ENCODE measurements around the gene CTDNEP1.

CTDNEP1 gene

GRCh38 chr17:7232114-7232513 is 19.4 kb downstream of the CTDNEP1 start:
- in situ Hi-C loops (cut with MboI; ENCODE audit: low sequenced_read_pairs), result no loop called here

DNA sequence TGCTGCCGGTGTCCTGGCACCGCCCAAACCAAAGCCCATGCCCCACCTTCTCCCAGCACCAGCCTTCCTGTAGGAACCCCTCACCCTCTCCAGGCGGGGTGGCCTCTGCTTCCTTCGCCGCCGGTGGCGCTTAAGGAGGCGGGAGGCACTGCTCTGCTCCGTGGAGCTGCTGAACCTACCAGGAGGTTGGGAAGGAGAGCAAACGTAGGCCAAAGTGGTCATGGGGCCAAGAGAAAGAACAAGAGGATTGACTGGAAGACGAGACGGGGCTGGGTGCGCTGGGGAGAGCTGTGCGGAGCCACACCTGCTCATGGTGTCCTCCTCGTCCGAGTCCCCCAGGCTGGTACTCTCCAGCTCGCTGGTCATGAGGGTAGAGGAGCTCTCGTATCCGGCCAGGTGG is 22.0 kb downstream of the CTDNEP1 start:
- in situ Hi-C loops (cut with MboI; ENCODE audit: low sequenced_read_pairs), result no loop called here

DNA sequence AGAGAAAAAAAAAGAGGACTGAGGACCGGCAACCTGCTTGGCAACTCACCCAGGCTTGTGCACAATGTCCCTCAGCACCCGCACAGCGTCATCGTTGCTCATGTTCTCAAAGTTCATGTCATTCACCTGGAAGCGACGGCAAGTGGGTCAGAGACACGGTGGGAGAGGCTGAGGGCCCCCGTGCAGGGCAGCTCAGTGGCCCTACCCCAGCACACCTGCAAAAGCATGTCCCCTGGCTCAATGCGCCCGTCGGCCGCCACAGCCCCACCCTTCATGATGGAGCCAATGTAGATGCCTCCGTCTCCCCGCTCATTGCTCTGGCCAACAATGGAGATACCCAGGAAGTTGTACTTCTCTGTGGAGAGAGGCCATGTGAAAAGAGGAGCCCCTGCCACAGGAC is 22.6 kb downstream of the CTDNEP1 start:
- in situ Hi-C loops (cut with MboI; ENCODE audit: low sequenced_read_pairs), result no loop called here

- in situ Hi-C loops (cut with MboI; ENCODE audit: low sequenced_read_pairs), result no loop called here
Measured at GRCh38 chr17:7226721-7227710, 24.5 kb downstream of the CTDNEP1 start.

GRCh38 chr17:7225711-7226331 is 25.7 kb downstream of the CTDNEP1 start:
- in situ Hi-C loops (cut with MboI; ENCODE audit: low sequenced_read_pairs), result no loop called here

DNA sequence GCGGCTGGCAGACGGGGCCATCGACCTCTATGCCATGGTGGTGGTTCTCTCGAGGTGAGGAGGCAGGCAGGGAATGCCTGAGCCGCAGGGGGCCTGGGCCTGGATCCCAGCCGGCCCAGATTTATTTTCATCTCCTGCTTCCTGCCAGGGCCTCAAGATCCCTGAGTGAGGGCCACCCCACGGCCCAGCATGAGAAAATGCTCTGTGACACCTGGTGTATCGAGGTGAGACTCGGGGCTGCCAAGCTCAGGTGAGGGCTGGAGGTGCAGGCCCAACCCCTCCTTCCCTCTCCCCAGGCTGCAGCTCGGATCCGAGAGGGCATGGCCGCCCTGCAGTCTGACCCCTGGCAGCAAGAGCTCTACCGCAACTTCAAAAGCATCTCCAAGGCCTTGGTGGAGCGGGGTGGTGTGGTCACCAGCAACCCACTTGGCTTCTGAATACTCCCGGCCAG is 26.8 kb downstream of the CTDNEP1 start:
- in situ Hi-C loops (cut with MboI; ENCODE audit: low sequenced_read_pairs), result no loop called here

DNA sequence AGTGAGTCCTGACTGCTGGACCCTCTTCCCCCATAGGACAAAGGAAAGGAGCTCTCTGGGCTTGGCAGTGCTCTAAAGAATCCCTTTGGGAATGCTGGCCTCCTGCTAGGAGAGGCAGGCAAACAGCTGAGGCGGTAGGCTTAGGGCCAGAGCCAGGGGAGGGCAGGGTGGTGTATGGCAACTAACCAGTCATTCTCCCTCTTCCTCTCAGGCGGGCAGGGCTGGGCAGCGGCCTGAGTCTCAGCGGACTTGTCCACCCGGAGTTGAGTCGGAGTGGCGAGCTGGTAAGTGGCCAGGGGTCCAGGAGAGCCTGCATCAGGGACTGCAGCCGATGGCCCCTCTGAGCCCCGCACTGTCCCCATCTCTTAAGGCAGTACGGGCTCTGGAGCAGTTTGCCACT is 27.4 kb downstream of the CTDNEP1 start:
- in situ Hi-C loops (cut with MboI; ENCODE audit: low sequenced_read_pairs), result no loop called here

GRCh38 chr17:7223375-7223774 is 28.2 kb downstream of the CTDNEP1 start:
- in situ Hi-C loops (cut with MboI; ENCODE audit: low sequenced_read_pairs), result no loop called here

DNA sequence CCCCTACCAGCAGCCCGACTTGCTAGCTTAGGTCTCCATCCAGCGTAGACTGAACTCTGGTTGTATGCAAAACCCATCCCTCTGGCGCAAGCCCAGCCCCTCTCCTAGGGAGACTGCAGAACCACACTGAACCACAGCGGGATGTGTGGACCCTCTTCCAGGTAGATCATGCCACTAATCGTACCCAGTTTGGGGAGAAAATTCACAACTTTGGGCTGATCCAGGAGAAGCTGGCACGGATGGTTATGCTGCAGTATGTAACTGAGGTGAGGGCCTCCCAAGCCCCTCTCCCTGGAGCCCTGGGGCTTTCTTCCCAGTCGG is 28.6 kb downstream of the CTDNEP1 start:
- in situ Hi-C loops (cut with MboI; ENCODE audit: low sequenced_read_pairs), result no loop called here

DNA sequence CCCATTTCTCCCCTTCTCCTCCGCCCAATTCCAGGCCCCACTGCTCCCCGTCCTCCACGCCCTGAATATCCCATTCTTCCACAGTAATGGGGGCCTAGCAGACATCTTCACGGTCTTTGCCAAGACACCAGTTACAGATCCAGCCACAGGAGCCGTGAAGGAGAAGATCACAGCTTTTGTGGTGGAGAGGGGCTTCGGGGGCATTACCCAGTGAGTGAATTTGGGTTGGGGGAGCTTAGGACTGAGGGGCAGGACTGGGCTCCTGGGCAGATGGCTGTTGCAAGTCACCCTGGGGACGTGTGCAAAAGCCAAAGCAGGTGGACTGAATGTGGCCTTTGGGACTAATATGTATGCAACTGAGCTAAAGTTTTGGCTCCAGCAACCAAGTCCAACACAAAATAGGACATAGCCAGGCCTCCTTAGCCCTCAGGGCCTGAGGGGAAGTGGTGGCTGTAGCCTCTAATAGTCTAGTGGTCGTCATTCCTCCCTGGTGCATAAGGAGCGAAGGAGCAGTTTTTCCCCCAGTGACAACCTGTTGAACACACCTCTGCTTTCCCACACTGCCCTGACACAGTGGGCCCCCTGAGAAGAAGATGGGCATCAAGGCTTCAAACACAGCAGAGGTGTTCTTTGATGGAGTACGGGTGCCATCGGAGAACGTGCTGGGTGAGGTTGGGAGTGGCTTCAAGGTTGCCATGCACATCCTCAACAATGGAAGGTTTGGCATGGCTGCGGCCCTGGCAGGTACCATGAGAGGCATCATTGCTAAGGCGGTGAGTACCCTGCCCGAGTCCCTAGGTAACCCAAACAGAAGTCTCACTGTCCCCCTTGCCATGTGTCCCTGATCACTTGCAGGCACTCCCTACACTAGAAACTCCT is 29.2 kb downstream of the CTDNEP1 start:
- in situ Hi-C loops (cut with MboI; ENCODE audit: low sequenced_read_pairs), result no loop called here

DNA sequence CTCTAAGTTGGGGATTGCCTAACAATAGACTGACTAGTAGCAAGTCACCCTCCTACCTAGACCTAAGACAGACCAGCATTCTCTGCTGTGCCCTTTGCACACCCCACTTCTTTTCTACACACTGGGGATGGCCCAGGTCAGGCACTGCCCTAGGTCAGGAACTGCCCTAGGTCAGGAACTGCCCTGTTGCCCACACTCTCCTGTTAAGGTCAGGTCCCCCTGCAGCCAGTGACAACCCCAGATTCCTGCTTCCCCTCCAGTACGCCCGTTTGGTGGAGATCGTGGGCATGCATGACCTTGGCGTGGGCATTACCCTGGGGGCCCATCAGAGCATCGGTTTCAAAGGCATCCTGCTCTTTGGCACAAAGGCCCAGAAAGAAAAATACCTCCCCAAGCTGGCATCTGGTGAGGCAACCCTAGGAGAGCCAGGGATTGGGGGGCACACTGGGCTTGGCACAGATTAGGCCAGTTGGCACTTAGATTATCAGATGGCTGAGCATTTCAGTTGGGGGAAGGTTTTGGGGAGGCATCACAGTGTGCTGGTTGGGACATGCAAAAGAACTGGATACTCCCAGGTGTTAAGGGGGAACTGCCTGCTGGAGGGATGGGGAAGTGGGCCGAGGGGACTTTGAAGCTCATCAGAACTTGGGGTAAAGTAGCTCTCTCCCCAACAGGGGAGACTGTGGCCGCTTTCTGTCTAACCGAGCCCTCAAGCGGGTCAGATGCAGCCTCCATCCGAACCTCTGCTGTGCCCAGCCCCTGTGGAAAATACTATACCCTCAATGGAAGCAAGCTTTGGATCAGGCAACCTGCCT is 30.0 kb downstream of the CTDNEP1 start:
- in situ Hi-C loops (cut with MboI; ENCODE audit: low sequenced_read_pairs), result no loop called here

GRCh38 chr17:7220593-7221277 is 30.8 kb downstream of the CTDNEP1 start:
- in situ Hi-C loops (cut with MboI; ENCODE audit: low sequenced_read_pairs), result no loop called here

DNA sequence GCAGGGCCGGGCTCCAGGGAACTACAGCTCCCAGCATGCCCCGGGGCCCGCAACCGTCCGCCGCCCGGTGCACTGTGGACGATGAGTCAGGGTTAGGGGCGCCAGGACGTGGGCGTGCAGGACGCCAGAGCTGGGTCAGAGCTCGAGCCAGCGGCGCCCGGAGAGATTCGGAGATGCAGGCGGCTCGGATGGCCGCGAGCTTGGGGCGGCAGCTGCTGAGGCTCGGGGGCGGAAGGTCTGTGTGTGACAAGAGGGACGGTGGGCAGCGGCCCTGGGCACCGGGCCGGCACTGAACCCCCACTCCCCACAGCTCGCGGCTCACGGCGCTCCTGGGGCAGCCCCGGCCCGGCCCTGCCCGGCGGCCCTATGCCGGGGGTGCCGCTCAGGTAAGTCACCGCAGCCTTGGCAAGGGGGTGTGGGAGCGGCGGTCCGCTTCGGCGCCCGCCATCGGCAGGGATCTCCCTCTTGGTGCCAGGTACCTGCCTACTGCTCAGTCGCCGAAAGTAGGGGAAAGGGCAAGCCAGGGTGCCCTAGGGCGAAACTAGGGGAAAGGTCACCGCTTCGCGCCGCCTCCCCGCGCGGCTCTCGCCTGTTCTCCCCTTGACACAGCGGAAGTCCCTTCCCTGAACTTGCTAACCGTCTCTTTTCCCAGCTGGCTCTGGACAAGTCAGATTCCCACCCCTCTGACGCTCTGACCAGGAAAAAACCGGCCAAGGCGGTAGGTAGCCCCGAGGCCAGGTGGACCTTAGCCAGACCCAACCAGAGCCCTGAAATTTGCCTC is 31.5 kb downstream of the CTDNEP1 start, which contains the start of the genes ACADVL and DLG4:
ACADVL (plus strand) TSS at position 127 of the 781 bp plus-strand sequence; CDS start at position 174, 47 bp downstream.
DLG4 (minus strand) TSS at position 25 of the 781 bp plus-strand sequence.
- in situ Hi-C loops (cut with MboI; ENCODE audit: low sequenced_read_pairs), result no loop called here

DNA sequence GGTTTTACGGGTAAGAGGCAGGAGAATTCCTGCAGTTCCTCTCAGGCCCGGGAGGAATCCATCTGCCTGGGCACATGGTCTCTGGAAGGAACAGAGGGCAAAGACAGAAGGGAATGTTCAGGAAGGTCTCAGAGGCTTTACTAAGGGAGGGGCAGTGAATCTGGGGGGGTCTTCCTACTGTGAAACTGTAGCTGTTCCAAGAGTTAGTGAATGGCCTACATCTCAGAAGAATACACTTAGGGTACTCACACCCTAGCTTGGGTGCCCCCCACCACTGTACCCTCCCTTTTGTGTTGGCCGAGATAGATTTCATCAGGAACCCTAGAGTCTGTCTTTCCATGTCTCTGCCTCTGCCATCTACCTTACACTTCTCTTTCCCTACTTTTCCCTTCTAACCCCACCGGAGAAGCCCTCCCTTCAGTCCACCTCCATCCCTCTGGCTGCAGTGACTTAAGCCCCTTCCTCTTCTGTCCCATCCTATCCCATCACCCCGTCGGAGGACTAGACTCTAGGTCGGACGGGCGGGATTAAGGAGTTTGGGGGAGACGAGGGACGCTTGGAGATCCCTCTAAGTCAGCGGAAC is 32.2 kb downstream of the CTDNEP1 start:
- in situ Hi-C loops (cut with MboI; ENCODE audit: low sequenced_read_pairs), result no loop called here

- in situ Hi-C loops (cut with MboI; ENCODE audit: low sequenced_read_pairs), result no loop called here
Measured at GRCh38 chr17:7218758-7219157, 32.8 kb downstream of the CTDNEP1 start.

GRCh38 chr17:7218166-7218565 is 33.4 kb downstream of the CTDNEP1 start:
- in situ Hi-C loops (cut with MboI; ENCODE audit: low sequenced_read_pairs), result no loop called here

DNA sequence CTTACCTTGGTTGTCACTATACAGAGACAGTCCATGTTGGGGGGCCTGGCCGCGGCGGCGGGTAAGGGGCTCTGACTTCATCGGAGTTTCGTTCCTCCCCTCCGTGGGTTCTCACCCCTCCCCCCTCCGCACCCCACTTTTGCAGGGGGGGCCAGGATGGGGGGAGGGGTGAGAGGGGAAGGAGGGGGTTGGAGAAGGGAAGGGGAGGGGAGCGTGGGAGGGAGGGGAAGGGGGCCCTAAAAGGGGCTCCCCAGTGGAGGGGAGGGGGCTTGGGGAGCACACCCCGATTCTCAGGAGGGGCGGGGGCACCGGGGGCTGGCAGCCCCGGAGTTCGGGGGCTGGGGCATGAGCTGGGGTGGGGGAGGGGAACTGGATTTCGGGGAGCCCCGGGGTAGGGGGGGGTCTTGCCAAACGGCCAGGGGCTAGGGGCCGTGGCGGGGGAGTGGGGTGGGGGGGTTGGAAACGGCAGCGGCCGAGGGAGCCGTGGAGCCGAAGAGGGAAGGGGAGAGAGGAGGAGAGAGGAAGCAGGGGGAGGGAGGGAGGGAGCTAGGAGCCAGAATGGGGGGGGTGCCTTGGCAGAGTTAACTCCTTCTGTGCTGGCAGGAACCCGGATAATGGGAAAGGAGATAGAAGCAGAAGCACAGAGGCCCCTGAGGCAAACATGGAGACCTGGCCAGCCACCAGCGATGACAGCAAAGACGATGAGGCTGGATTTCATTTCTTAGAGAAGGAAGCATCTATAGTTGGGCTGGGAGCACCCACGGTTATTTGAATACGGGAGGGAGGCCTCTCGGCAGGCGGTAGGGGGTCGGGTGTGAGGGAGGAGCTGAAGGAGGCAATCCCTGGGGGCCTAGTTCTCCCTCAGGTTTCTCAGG is 34.2 kb downstream of the CTDNEP1 start:
- in situ Hi-C loops (cut with MboI; ENCODE audit: low sequenced_read_pairs), result no loop called here

Data from HL-60/S4 treated with retinoic acid at 250 ng/mL for 4 days and 3 days (cell line).